Fibroblast of lung (primary cell): ENCODE measurements around the gene DHRS7.

ENCODE experiments used
- CTCF ChIP-seq, 2 donors: IDR thresholded peaks in 1 of 2; conservative IDR thresholded peaks in 1 of 2; 1 replicate in 1 of 2; 2 replicates in 1 of 2; pipeline ENCODE4 v1.5.1; 2011 to 2012; ENCODE audit warnings: low read length in 2 of 2, control low read depth in 1 of 2, inconsistent platforms in 1 of 2, low read depth in 1 of 2, mild to moderate bottlenecking in 1 of 2
- EZH2 ChIP-seq: IDR thresholded peaks from 2 replicates; pipeline ENCODE4 v1.5.1; 2012; ENCODE audit warnings: low read length, control low read depth, mild to moderate bottlenecking; ENCODE audit errors: missing control alignments

- TF ChIP-seq CTCF (conservative IDR thresholded peaks at IDR 0.05 in 1 of 2, IDR thresholded peaks at IDR 0.05 in 1 of 2; ENCODE audit: low read depth in 1 of 2, low read length in 2 of 2) = no peak
- no peak for TF ChIP-seq EZH2
These were observed 32.6 kb upstream of the DHRS7 start for GRCh38 chr14:60197629-60198303.
